T-helper 2 cell treated with Interferon-gamma antibody and Interleukin-4, amounts not matched to agents 100 ng/mL and 5 ng/mL, for 36 hours (primary cell): Measurements from ENCODE around the gene SYCE3. TPM values are rescaled to one million over a fixed set of nuclear protein-coding genes. Genes with fewer than 3 reads are reported as not detected.

Experiments
- intact Hi-C: fragments of 100-400 bp; cut with micrococcal nuclease; formaldehyde crosslinking; loops from one replicate; pipeline ENCODE4 v1.15.1; 2023
- total RNA-seq: library from RNA; stranded (reverse); gene quantifications from 2 replicates; pipeline ENCODE4 v1.2.3, GENCODE V29; 2022

The SYCE3 gene
- total RNA-seq, 1 donor from 2014 or later, result not detected

GRCh38 chr22:50532824-50533796 is 29.6 kb downstream of the SYCE3 start:
- intact Hi-C loops, result no loop called here

GRCh38 chr22:50531962-50532674 is 30.6 kb downstream of the SYCE3 start:
- intact Hi-C loops, result loop anchor here (1.0 to 2.0 kb wide), 2 partner anchors 7 to 13 kb away; partner anchors contain the start of gene KLHDC7B

- intact Hi-C loops, result loop anchor here (1.0 to 2.0 kb wide), 2 partner anchors 8 to 13 kb away; partner anchors contain the start of gene KLHDC7B
These were observed 31.2 kb downstream of the SYCE3 start for GRCh38 chr22:50531546-50531961.

- intact Hi-C loops, result loop anchor here (1.0 to 2.0 kb wide), 2 partner anchors 8 to 14 kb away; partner anchors contain the start of gene KLHDC7B
These were observed 31.7 kb downstream of the SYCE3 start for GRCh38 chr22:50530877-50531545.

- intact Hi-C loops, result loop anchor here (2.0 kb wide), 1 partner anchor 14 kb away; the partner anchor contains the start of gene KLHDC7B
These were observed 32.2 kb downstream of the SYCE3 start for GRCh38 chr22:50530580-50530876.

- intact Hi-C loops, result loop anchor here (2.0 kb wide), 1 partner anchor 15 kb away; the partner anchor contains the start of gene KLHDC7B
These were observed 32.7 kb downstream of the SYCE3 start, which contains the start of gene TYMP for GRCh38 chr22:50529897-50530579. TYMP (minus strand) TSS chr22:50530012; CDS start chr22:50529709, 303 bp downstream.

- intact Hi-C loops, result no loop called here
These were observed 33.3 kb downstream of the SYCE3 start for GRCh38 chr22:50529416-50529896.

- intact Hi-C loops, result no loop called here
These were observed 33.9 kb downstream of the SYCE3 start for GRCh38 chr22:50528682-50529415.

- intact Hi-C loops, result no loop called here
These were observed 34.6 kb downstream of the SYCE3 start for GRCh38 chr22:50527921-50528681.

GRCh38 chr22:50526834-50527801 is 35.6 kb downstream of the SYCE3 start:
- intact Hi-C loops, result loop anchor here (1.0 kb wide), 1 partner anchor 35 kb away; the partner anchor contains the start of gene SYCE3

GRCh38 chr22:50526108-50526833 is 36.4 kb downstream of the SYCE3 start:
- intact Hi-C loops, result loop anchor here (1.0 kb wide), 1 partner anchor 36 kb away; the partner anchor contains the start of gene SYCE3

- intact Hi-C loops, result loop anchor here (1.0 to 2.0 kb wide), 4 partner anchors 17 to 95 kb away; partner anchors contain the start of genes CHKB, NCAPH2 and SYCE3
These were observed 36.9 kb downstream of the SYCE3 start for GRCh38 chr22:50525858-50526107.

GRCh38 chr22:50525104-50525857 is 37.4 kb downstream of the SYCE3 start, which contains the start of gene SCO2:
SCO2 (minus strand) TSS chr22:50525598; CDS start chr22:50524411, 1,187 bp downstream.
- intact Hi-C loops, result loop anchor here (1.0 to 2.0 kb wide), 3 partner anchors 17 to 96 kb away; partner anchors contain the start of genes CHKB and NCAPH2

- intact Hi-C loops, result loop anchor here (1.0 to 2.0 kb wide), 3 partner anchors 16 to 96 kb away; partner anchors contain the start of genes CHKB and NCAPH2
These were observed 38.0 kb downstream of the SYCE3 start for GRCh38 chr22:50524676-50525103.

GRCh38 chr22:50523806-50524675 is 38.7 kb downstream of the SYCE3 start:
- intact Hi-C loops, result loop anchor here (2.0 kb wide), 1 partner anchor 97 kb away; no protein-coding TSS in a partner anchor
